HEK293T (cell line): ENCODE data around the gene ACVR2B.
A peak's percentile ranks its signal among the peaks of the same experiment; 100 is the strongest.

Experiments used
- CTCF ChIA-PET: fragments of 350-600 bp; formaldehyde crosslinking; extraction: SDS; loops from one replicate; lab custom pipeline; 2021; ENCODE audit warnings: antibody characterized with exemption, inconsistent platforms; lab: Yijun Ruan, JAX
- POLR2A ChIA-PET: fragments of 350-600 bp; formaldehyde crosslinking; extraction: SDS; loops from one replicate; lab custom pipeline; 2020; ENCODE audit warnings: antibody characterized with exemption, inconsistent platforms; lab: Yijun Ruan, JAX
- DNase-seq: peaks from one replicate; pipeline ENCODE4 v3.0.0; 2012; ENCODE audit warnings: mixed read lengths; ENCODE audit errors: extremely low spot score
- ARNT ChIP-seq: fragments of 450-650 bp; IDR thresholded peaks from 2 replicates; pipeline ENCODE4 v1.6.1; 2017; ENCODE audit warnings: mild to moderate bottlenecking
- BHLHE40 ChIP-seq: fragments of 450-650 bp; IDR thresholded peaks from 2 replicates; pipeline ENCODE4 v1.6.1; 2016; ENCODE audit warnings: mild to moderate bottlenecking, moderate library complexity, borderline replicate concordance
- CTBP1 ChIP-seq: fragments of 450-650 bp; IDR thresholded peaks from 2 replicates; pipeline ENCODE4 v1.6.1; 2016; ENCODE audit warnings: borderline replicate concordance
- ELF4 ChIP-seq: fragments of 450-650 bp; IDR thresholded peaks from 2 replicates; pipeline ENCODE4 v1.6.1; 2017; ENCODE audit warnings: antibody characterized with exemption
- FOXA1 ChIP-seq: fragments of 450-650 bp; IDR thresholded peaks from 2 replicates; pipeline ENCODE4 v1.6.1; 2016; ENCODE audit warnings: mild to moderate bottlenecking
- FOXK2 ChIP-seq: fragments of 450-650 bp; IDR thresholded peaks from 2 replicates; pipeline ENCODE4 v1.6.1; 2016; ENCODE audit warnings: mild to moderate bottlenecking
- FOXM1 ChIP-seq: fragments of 450-650 bp; IDR thresholded peaks from 2 replicates; pipeline ENCODE4 v1.6.1; 2017; ENCODE audit warnings: mild to moderate bottlenecking, borderline replicate concordance
- HDGF ChIP-seq: fragments of 450-650 bp; IDR thresholded peaks from 2 replicates; pipeline ENCODE4 v1.6.1; 2017; ENCODE audit warnings: antibody characterized with exemption, borderline replicate concordance
- L3MBTL2 ChIP-seq: fragments of 450-650 bp; conservative IDR thresholded peaks from 2 replicates; pipeline ENCODE4 v1.6.1; 2016; ENCODE audit warnings: mild to moderate bottlenecking
- LEF1 ChIP-seq: fragments of 450-650 bp; IDR thresholded peaks from 2 replicates; pipeline ENCODE4 v1.6.1; 2017; ENCODE audit warnings: mild to moderate bottlenecking, borderline replicate concordance
- NFRKB ChIP-seq: fragments of 450-650 bp; IDR thresholded peaks from 2 replicates; pipeline ENCODE4 v1.6.1; 2016; ENCODE audit warnings: mild to moderate bottlenecking, moderate library complexity
- SP1 ChIP-seq: fragments of 450-650 bp; IDR thresholded peaks from 2 replicates; pipeline ENCODE4 v1.6.1; 2017
- SUZ12 ChIP-seq: fragments of 450-650 bp; IDR thresholded peaks from 2 replicates; pipeline ENCODE4 v1.6.1; 2016; ENCODE audit warnings: mild to moderate bottlenecking
- TARDBP ChIP-seq: fragments of 450-650 bp; IDR thresholded peaks from 2 replicates; pipeline ENCODE4 v1.6.1; 2016
- ZNF384 ChIP-seq: fragments of 450-650 bp; IDR thresholded peaks from 2 replicates; pipeline ENCODE4 v1.6.1; 2016
- TF ChIP-seq, protein P1 (sequence below): fragments of 450-650 bp; IDR thresholded peaks from 2 replicates; pipeline ENCODE4 v1.6.1; 2016

ACVR2B gene

DNA sequence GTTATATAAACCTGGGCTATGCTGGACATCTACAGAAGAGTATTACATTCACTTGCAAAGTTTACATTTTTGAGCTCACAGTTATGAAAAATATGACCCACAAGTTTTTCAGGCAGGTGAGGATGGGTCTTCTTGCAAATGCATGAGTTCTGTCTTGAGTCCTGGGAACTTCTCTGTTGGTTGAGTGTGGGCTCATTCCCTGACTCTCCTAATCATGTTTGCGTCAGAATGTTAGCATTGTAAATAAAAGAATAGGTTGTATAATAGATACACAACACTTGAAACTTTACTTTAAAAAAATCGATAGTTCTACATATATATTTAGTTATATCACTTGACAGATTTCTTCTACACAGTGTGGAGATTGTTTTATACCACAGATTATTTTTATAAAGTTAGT, 35.3 kb downstream of the ACVR2B start:
- POLR2A ChIA-PET, result no interaction called here
- CTCF ChIA-PET, result no interaction called here

DNA sequence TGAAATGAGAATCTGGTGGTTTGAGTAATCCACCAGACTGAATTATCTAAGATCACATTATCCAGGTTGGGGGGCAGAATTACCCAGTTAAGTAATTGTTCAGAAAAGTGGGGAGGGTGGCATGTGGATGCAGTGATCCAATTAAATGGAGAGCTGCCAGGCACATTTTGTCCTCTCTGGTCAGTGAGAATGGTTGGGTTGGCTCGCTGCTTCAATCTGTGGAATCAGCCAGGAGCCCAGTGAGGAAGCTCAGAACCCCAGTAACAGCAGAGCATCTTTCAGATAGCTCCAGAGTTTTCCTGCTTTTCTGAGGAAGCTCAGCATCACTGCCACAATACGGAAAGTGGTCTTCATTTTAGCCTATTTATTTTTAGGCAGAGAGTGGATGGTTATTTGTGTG, 36.1 kb downstream of the ACVR2B start:
- ChIA-PET CTCF (no interaction called here), POLR2A (no interaction called here)
- DNase-seq, result no peak
- no peak for TF ChIP-seq FOXM1

More for the DNA sequence above, 35.3 kb downstream of the ACVR2B start:
- no peak for DNase-seq
- TF ChIP-seq FOXA1 (no peak), L3MBTL2 (no peak), CTBP1 (no peak), SP1 (no peak), FOXM1 (no peak), SUZ12 (no peak), HDGF (no peak), TARDBP (no peak), FOXK2 (no peak)
- TF ChIP-seq, protein P1, sequence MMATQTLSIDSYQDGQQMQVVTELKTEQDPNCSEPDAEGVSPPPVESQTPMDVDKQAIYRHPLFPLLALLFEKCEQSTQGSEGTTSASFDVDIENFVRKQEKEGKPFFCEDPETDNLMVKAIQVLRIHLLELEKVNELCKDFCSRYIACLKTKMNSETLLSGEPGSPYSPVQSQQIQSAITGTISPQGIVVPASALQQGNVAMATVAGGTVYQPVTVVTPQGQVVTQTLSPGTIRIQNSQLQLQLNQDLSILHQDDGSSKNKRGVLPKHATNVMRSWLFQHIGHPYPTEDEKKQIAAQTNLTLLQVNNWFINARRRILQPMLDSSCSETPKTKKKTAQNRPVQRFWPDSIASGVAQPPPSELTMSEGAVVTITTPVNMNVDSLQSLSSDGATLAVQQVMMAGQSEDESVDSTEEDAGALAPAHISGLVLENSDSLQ, result no peak

DNA sequence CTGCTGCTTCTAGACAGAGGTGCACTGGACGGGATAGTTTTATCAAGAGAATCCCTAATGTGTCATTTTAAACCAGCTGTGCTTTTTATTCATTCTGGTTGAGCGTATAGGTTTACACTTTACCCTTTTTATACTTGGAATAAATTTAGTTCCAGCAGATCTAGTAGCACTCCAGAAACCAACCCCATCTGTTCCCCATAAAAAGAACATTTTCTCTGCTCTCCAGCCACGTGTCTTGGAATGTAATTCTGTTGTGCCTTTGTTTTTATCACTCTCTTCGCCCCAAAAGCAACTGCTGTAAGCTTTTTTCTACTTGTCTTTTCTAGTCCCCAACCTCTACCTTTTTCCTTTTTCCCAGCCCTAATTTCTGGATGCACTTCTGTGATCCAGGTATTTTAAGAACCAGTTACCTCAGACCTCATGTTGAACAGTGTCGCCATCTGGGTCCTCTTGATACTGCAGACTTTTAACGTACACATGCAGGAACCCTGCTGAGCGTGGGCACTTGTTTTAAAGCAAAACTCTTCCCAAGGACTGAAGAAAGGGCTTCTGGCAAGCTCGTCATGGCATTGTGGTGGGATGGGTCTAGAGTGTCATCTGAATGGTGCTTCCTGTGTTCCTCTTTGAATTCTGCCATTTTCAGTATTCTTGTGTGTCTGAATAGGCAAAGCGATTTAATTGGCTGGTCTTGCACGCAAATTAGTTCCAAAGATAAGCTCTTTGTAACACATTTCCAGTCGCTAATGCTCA, 36.8 kb downstream of the ACVR2B start:
- ChIA-PET CTCF (no interaction called here), POLR2A (no interaction called here)
- TF ChIP-seq ZNF384, result no peak
- no peak for TF ChIP-seq SUZ12
- no peak for TF ChIP-seq BHLHE40
- TF ChIP-seq TARDBP, result no peak
- TF ChIP-seq L3MBTL2, result no peak
- TF ChIP-seq ARNT, result no peak
- no peak for TF ChIP-seq HDGF
- TF ChIP-seq FOXM1, result no peak
- TF ChIP-seq CTBP1, result no peak
- no peak for TF ChIP-seq SP1
- TF ChIP-seq, protein P1, result no peak
- TF ChIP-seq NFRKB, result no peak

DNA sequence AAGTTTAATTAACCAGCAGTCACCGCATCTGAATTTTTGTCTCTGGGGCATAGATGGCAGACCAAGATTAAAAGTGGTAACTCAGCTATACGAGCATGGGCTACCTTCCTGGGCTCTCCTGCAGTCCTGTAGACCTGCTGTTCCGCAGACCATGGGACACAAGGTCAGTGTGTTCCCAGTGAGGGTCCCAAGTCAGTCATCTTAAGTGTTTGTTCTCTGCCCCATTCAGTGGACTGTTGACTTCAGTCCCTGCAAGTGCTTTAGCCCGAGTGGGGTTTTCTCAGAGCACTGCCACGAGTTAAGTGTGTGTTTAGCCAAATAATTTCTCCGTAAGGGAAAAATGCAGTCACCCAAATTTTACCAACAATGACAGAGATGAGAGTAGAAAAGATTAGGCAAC, 37.5 kb downstream of the ACVR2B start:
- ChIA-PET POLR2A (no interaction called here), CTCF (interaction anchor here (1.8 kb wide), 1 partner anchor 11 kb away, joined by 6 read pairs; no protein-coding TSS in a partner anchor)
- DNase-seq, result no peak
- TF ChIP-seq FOXA1 (no peak), L3MBTL2 (no peak), ZNF384 (no peak), ELF4 (no peak), BHLHE40 (no peak), FOXK2 (no peak), CTBP1 (no peak), FOXM1 (no peak), SUZ12 (no peak), SP1 (no peak), TARDBP (no peak), NFRKB (no peak), LEF1 (no peak), ARNT (no peak)
- TF ChIP-seq, protein P1, result no peak

More for the DNA sequence above, 36.8 kb downstream of the ACVR2B start:
- DNase-seq, result no peak

DNA sequence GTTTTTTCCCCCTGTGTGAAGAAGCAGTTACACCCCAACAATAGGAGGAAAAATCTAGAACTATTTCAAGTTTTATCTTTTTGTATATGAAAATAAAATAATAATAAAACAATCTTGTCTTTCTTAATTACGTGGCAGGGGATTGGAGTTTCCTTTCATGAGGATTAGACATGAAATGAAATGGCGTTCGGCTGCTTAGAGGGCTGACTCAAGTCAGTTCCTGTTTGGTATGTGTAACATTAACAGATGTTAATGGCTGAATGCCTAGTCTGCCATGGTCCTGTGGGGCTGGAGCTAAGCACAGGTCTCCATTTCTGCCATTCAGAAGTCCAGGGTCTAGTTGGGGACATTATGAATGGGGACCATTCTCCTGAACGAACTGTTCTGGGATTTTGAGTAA, 39.3 kb downstream of the ACVR2B start:
- TF ChIP-seq HDGF, result no peak
- no peak for TF ChIP-seq FOXA1
- TF ChIP-seq TARDBP, result no peak
- no peak for TF ChIP-seq ARNT
- TF ChIP-seq L3MBTL2, result no peak
- TF ChIP-seq NFRKB, result no peak
- no peak for TF ChIP-seq ELF4
- ChIA-PET CTCF (interaction anchor here (0.6 to 1.8 kb wide), 3 partner anchors 13 to 28 kb away, joined by 3 to 6 read pairs (median 3); no protein-coding TSS in a partner anchor), POLR2A (no interaction called here)
- DNase-seq, result no peak

DNA sequence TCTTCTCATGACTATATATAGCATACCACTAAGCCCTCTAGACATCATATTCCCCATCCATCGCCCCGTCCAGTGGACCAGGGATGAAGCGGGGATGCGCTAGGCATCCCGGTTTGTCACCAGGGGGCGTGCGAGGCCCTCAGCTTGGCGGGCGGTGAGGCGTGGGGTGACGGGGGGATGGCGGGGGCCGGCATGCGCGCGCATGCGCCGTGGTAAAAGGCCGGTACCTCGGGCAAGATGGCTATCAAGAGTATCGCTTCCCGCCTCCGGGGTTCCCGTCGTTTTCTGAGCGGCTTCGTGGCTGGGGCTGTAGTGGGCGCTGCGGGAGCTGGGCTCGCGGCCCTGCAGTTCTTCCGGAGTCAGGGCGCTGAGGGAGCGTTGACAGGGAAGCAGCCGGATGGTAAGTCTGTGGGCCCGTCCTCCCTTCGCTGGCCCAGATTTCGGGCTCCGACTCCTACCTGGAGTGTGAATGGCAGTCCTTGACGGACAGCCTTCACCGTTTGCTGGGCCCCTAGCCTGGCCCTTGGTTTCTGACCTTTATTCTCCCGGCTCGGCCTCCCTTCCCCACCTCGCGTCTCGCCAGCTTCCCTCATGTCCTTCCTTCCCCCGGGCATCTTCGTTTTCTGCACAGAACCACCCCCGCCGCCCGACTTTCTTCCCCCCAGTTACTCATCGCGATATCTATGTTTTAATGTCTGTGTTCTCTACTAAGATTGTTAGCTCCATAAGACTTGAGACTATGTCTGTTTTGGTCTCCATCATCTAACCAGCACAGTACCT, 42.6 kb downstream of the ACVR2B start, which contains the start of gene EXOG:
TSS of gene EXOG (plus strand) at position 210 of the 780 bp plus-strand sequence. CDS start at position 238, 28 bp downstream.
- peak; percentile 99 for DNase-seq
- ChIA-PET CTCF (interaction anchor here (0.6 to 1.5 kb wide), 4 partner anchors 25 to 539 kb away, joined by 3 to 10 read pairs (median 4); no protein-coding TSS in a partner anchor), POLR2A (no interaction called here)
- no peak for TF ChIP-seq TARDBP
- TF ChIP-seq CTBP1, result peak; percentile 87
- peak; percentile 71 for TF ChIP-seq L3MBTL2
- TF ChIP-seq, protein P1, result peak; percentile 73
